ENCODE data around the gene PRR14. TPM values are rescaled to one million over a fixed set of nuclear protein-coding genes. Genes with fewer than 3 reads are reported as not detected.
A peak's percentile ranks its signal among the peaks of the same experiment; 100 is the strongest.

PRR14 gene
- total RNA-seq, 1 donor from 2014 or later, result 79.6 TPM

GRCh38 chr16:30651124-30652004 is 604 bp downstream of the PRR14 start:
- Mint-ChIP-seq H3K27me3 (ENCODE audit: unreplicated experiment) (peaks cover 9% of the 10 kb centered on the region), H3K9me3 (ENCODE audit: unreplicated experiment) (peaks cover 12% of the 10 kb centered on the region), H3K4me1 (ENCODE audit: low read depth, unreplicated experiment) (peaks cover 10% of the 10 kb centered on the region), H3K27ac (ENCODE audit: unreplicated experiment) (peak overlapping the region; percentile 99), H3K4me3 (ENCODE audit: unreplicated experiment) (peak overlapping the region; percentile 98), H3K36me3 (ENCODE audit: unreplicated experiment) (no peaks in the 10 kb centered on the region)
- TF ChIP-seq CTCF (IDR thresholded peaks at IDR 0.05; ENCODE audit: partially characterized antibody, unreplicated experiment), result peak; percentile 65
- DNase-seq, result peak; percentile 78

GRCh38 chr16:30652005-30652296 is 1.2 kb downstream of the PRR14 start:
- Mint-ChIP-seq H3K27me3 (ENCODE audit: unreplicated experiment) (peaks cover 10% of the 10 kb centered on the region), H3K9me3 (ENCODE audit: unreplicated experiment) (peaks cover 12% of the 10 kb centered on the region), H3K36me3 (ENCODE audit: unreplicated experiment) (no peaks in the 10 kb centered on the region), H3K4me1 (ENCODE audit: low read depth, unreplicated experiment) (peaks cover 10% of the 10 kb centered on the region), H3K4me3 (ENCODE audit: unreplicated experiment) (peak overlapping the region; percentile 94), H3K27ac (ENCODE audit: unreplicated experiment) (peak overlapping the region; percentile 85)
- no peak for DNase-seq
- no peak for TF ChIP-seq CTCF (IDR thresholded peaks at IDR 0.05; ENCODE audit: partially characterized antibody, unreplicated experiment)

GRCh38 chr16:30652718-30653117 is 2.0 kb downstream of the PRR14 start:
- Mint-ChIP-seq H3K36me3 (ENCODE audit: unreplicated experiment) (no peaks in the 10 kb centered on the region), H3K27ac (ENCODE audit: unreplicated experiment) (no peak overlapping the region), H3K9me3 (ENCODE audit: unreplicated experiment) (peaks cover 17% of the 10 kb centered on the region), H3K27me3 (ENCODE audit: unreplicated experiment) (peaks cover 14% of the 10 kb centered on the region), H3K4me3 (ENCODE audit: unreplicated experiment) (peak overlapping the region; percentile 94), H3K4me1 (ENCODE audit: low read depth, unreplicated experiment) (peaks cover 12% of the 10 kb centered on the region)
- no peak for DNase-seq
- TF ChIP-seq CTCF (IDR thresholded peaks at IDR 0.05; ENCODE audit: partially characterized antibody, unreplicated experiment), result no peak

- Mint-ChIP-seq H3K36me3 (ENCODE audit: unreplicated experiment) (no peaks in the 10 kb centered on the region), H3K4me3 (ENCODE audit: unreplicated experiment) (no peak overlapping the region), H3K4me1 (ENCODE audit: low read depth, unreplicated experiment) (peaks cover 12% of the 10 kb centered on the region), H3K9me3 (ENCODE audit: unreplicated experiment) (peaks cover 24% of the 10 kb centered on the region), H3K27me3 (ENCODE audit: unreplicated experiment) (peaks cover 21% of the 10 kb centered on the region), H3K27ac (ENCODE audit: unreplicated experiment) (no peak overlapping the region)
- TF ChIP-seq CTCF (IDR thresholded peaks at IDR 0.05; ENCODE audit: partially characterized antibody, unreplicated experiment), result no peak
- no peak for DNase-seq
Observed at GRCh38 chr16:30654856-30655255, 4.1 kb downstream of the PRR14 start.

- H3K27me3 Mint-ChIP-seq (ENCODE audit: unreplicated experiment), result peaks cover 19% of the 10 kb centered on the region
Observed at GRCh38 chr16:30655815-30656347, 5.1 kb downstream of the PRR14 start.

More at GRCh38 chr16:30655815-30656347, 5.1 kb downstream of the PRR14 start:
- Mint-ChIP-seq H3K36me3 (ENCODE audit: unreplicated experiment) (peaks cover 4% of the 10 kb centered on the region), H3K4me3 (ENCODE audit: unreplicated experiment) (no peak overlapping the region), H3K27ac (ENCODE audit: unreplicated experiment) (no peak overlapping the region), H3K9me3 (ENCODE audit: unreplicated experiment) (peaks cover 20% of the 10 kb centered on the region), H3K4me1 (ENCODE audit: low read depth, unreplicated experiment) (peaks cover 15% of the 10 kb centered on the region)
- no peak for TF ChIP-seq CTCF (IDR thresholded peaks at IDR 0.05; ENCODE audit: partially characterized antibody, unreplicated experiment)
- DNase-seq, result no peak

Data from glutamatergic neuron (in vitro differentiated cells).